B cell (primary cell): ENCODE data around the gene S100A14. TPM values are rescaled to one million over a fixed set of nuclear protein-coding genes. Genes with fewer than 3 reads are reported as not detected.

Experiments
- ATAC-seq: fragments of 200-7000 bp; cut with Tn5 transposase; one replicate; pipeline ENCODE4 v1.10.0; 2021; ENCODE audit warnings: low read depth, mild to moderate bottlenecking, moderate number of reproducible peaks, moderate library complexity
- CTCF ChIA-PET: fragments of 350-600 bp; sonication (Branson Sonifier 250); formaldehyde crosslinking; loops from one replicate; lab custom pipeline; 2021; ENCODE audit warnings: antibody characterized with exemption, inconsistent platforms; lab: Charles Lee
- POLR2A ChIA-PET: fragments of 350-600 bp; sonication (Branson Sonifier 250); formaldehyde crosslinking; loops from one replicate; lab custom pipeline; 2021; ENCODE audit warnings: antibody characterized with exemption; lab: Charles Lee
- DNase-seq: peaks from one replicate; pipeline ENCODE4 v3.0.0; 2013
- H2AFZ ChIP-seq: 2 replicates; pipeline ENCODE4 v1.6.1; 2012; ENCODE audit warnings: mild to moderate bottlenecking, low read depth, low read length; ENCODE audit not compliant: insufficient read depth, poor library complexity, severe bottlenecking
- H3K27ac ChIP-seq, 2 donors: 1 replicate in 1 of 2; 2 replicates in 1 of 2; pipeline ENCODE4 v1.5.1; 2012 to 2013; ENCODE audit warnings: low read length in 2 of 2, mild to moderate bottlenecking in 2 of 2, moderate library complexity in 1 of 2
- H3K27me3 ChIP-seq, 4 experiments: fragments of 200-600 bp in 1 of 4; sonication (generic) in 1 of 4; replicated peaks in 1 of 4; 1 replicate in 2 of 4; 2 replicates in 2 of 4; pipeline versions ENCODE4 v1.6.1 to v1.7.0; 2013 to 2016; ENCODE audit warnings: low read length in 3 of 4, mild to moderate bottlenecking in 2 of 4, mixed read lengths in 1 of 4, moderate library complexity in 1 of 4; ENCODE audit not compliant: insufficient read depth in 4 of 4, control insufficient read depth in 3 of 4; ENCODE audit errors: control extremely low read depth in 1 of 4
- H3K36me3 ChIP-seq, 2 experiments: replicated peaks in 1 of 2; 1 replicate in 1 of 2; 2 replicates in 1 of 2; pipeline versions ENCODE4 v1.6.1 to v1.7.1; 2013; ENCODE audit warnings: low read length in 1 of 2; ENCODE audit not compliant: insufficient read depth in 2 of 2, control insufficient read depth in 1 of 2; ENCODE audit errors: control extremely low read depth in 1 of 2, extremely low read depth in 1 of 2
- H3K4me1 ChIP-seq, 2 donors: fragments of 200-600 bp in 1 of 2; sonication (generic) in 1 of 2; 1 replicate in 1 of 2; 2 replicates in 1 of 2; pipeline versions ENCODE4 v1.5.1 to v1.6.1; 2013 to 2017; ENCODE audit warnings: low read length in 2 of 2; ENCODE audit not compliant: control insufficient read depth in 2 of 2, insufficient read depth in 2 of 2
- H3K4me2 ChIP-seq: replicated peaks from 2 replicates; pipeline ENCODE3; 2012; ENCODE audit warnings: mild to moderate bottlenecking, low read depth, low read length; ENCODE audit not compliant: poor library complexity, severe bottlenecking
- H3K4me3 ChIP-seq, 5 experiments: fragments of 200-600 bp in 1 of 5; sonication (generic) in 1 of 5; 1 replicate in 3 of 5; 2 replicates in 2 of 5; pipeline versions ENCODE4 v1.5.1 to v1.7.0; 2011 to 2016; ENCODE audit warnings: low read length in 4 of 5, mild to moderate bottlenecking in 4 of 5, low read depth in 2 of 5, control low read depth in 1 of 5, moderate library complexity in 1 of 5; ENCODE audit not compliant: insufficient read depth in 1 of 5; ENCODE audit errors: control extremely low read depth in 1 of 5, extremely low read depth in 1 of 5
- H3K79me2 ChIP-seq: fragments of 200-600 bp; sonication (generic); one replicate; pipeline ENCODE4 v1.6.0; 2016; ENCODE audit warnings: low read length; ENCODE audit not compliant: control insufficient read depth, insufficient read depth
- H3K9ac ChIP-seq: fragments of 200-600 bp; sonication (generic); 2 replicates; pipeline ENCODE4 v1.6.1; 2017; ENCODE audit warnings: mild to moderate bottlenecking, low read length, moderate library complexity
- H3K9me3 ChIP-seq, 3 donors: one replicate each; pipeline versions ENCODE4 v1.6.1 to v1.7.1; 2013; ENCODE audit warnings: low read length in 2 of 3; ENCODE audit not compliant: control insufficient read depth in 2 of 3, insufficient read depth in 1 of 3; ENCODE audit errors: control extremely low read depth in 1 of 3
- H4K20me1 ChIP-seq: 2 replicates; pipeline ENCODE4 v1.6.0; 2012; ENCODE audit warnings: mild to moderate bottlenecking, low read length; ENCODE audit not compliant: insufficient read depth, control insufficient read depth, poor library complexity, severe bottlenecking
- H3K27ac Mint-ChIP-seq: one replicate; pipeline ENCODE4 v1.8.0; 2021; ENCODE audit warnings: mixed read lengths
- H3K27me3 Mint-ChIP-seq: one replicate; pipeline ENCODE4 v1.8.0; 2021; ENCODE audit warnings: mixed read lengths
- H3K4me1 Mint-ChIP-seq: one replicate; pipeline ENCODE4 v1.8.0; 2021; ENCODE audit warnings: mixed read lengths
- H3K4me3 Mint-ChIP-seq: one replicate; pipeline ENCODE4 v1.8.0; 2021; ENCODE audit warnings: mixed read lengths
- H3K9me3 Mint-ChIP-seq: one replicate; pipeline ENCODE4 v1.8.0; 2022; ENCODE audit warnings: mixed read lengths; ENCODE audit not compliant: insufficient read depth
- CTCF ChIP-seq: fragments of 200-600 bp; IDR thresholded peaks from one replicate; pipeline ENCODE4 v1.8.0; 2022; ENCODE audit warnings: antibody characterized with exemption, mild to moderate bottlenecking
- EZH2 ChIP-seq: IDR thresholded peaks from 2 replicates; pipeline ENCODE4 v1.6.1; 2012; ENCODE audit warnings: borderline replicate concordance, low read depth, mild to moderate bottlenecking, moderate library complexity, low read length; ENCODE audit not compliant: insufficient read depth, poor library complexity, severe bottlenecking
- WGBS: methylation state at CpG from one replicate; pipeline ENCODE4 v1.1.5; 2013; ENCODE audit warnings: missing lambda C conversion rate; ENCODE audit not compliant: insufficient coverage; 5-methylcytosine and 5-hydroxymethylcytosine counted together
- intact Hi-C: fragments of 100-400 bp; cut with micrococcal nuclease; formaldehyde crosslinking; loops from one replicate; pipeline ENCODE4 v1.10.0; 2022
- polyA plus RNA-seq: library from polyadenylated mRNA; depleted of rRNA; stranded (reverse); fragments of >200 nt; gene quantifications from 2 replicates; pipeline ENCODE4 v1.2.3, GENCODE V29; 2012
- total RNA-seq, 2 donors: library from RNA; stranded (reverse); fragments of 120-200 nt in 1 of 2; gene quantifications; 1 replicate in 1 of 2; 2 replicates in 1 of 2; pipeline versions ENCODE4 v1.2.3 to v1.2.4, GENCODE V29; 2013 to 2022

The S100A14 gene
- total and polyA plus RNA-seq, 2 donors (not counting 1 experiment from before 2014, with no cell fraction given): not detected

DNA sequence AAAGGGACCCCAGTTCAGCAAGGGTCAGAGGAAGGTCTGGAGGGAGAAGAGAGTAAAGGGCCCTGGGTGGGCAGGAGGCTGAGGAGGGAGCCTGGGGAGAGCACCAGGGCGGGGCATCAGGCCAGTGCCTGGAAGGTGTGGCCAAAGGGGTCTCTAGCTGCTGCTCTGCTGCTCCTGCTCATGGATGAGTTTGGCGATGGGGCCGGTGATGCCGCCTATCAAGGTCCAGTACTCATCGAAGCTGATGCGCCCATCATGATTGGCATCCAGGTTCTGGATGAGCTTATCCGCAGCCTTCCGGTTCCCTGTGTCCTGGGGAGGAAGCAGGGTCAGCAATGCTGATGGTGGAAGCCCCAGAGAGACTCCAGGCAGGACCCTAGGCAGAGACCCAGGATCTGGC lies 8.7 kb downstream of the S100A14 start:
- no peaks in the 10 kb centered on the region for H3K27me3 Mint-ChIP-seq
- no peak overlapping the region for H3K4me3 ChIP-seq
- CTCF ChIA-PET: interaction anchor here (1.4 kb wide), 1 partner anchor 164 kb away, joined by 4 read pairs; no protein-coding TSS in a partner anchor

DNA sequence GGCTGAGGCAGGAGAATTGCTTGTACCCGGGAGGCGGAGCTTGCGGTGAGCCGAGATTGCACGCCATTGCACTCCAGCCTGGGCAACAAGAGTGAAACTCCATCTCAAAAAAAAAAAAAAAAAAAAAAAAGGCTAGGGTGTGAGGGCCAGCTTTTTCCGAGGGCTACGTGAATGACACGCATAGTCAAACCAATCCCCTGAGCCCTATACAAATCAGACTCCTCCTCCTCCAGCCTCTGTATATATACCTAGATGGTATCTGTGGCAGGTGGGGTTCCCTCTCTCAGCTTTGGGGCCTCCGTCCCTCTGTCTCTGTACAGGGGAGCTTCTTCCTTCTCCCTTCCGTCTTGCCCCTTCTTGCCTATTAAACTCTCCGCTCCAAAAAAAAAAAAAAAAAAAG lies 9.9 kb downstream of the S100A14 start:
- CTCF ChIA-PET: interaction anchor here (1.4 kb wide), 1 partner anchor 165 kb away, joined by 4 read pairs; no protein-coding TSS in a partner anchor

More for the DNA sequence above, 8.7 kb downstream of the S100A14 start:
- no peaks in the 10 kb centered on the region for H3K9me3 ChIP-seq
- H3K79me2 ChIP-seq: no peaks in the 10 kb centered on the region
- no peak overlapping the region for H3K27ac Mint-ChIP-seq
- H3K9ac ChIP-seq: no peak overlapping the region
- H3K27me3 ChIP-seq: no peaks in the 10 kb centered on the region
- peaks cover 0 to 4% of the 10 kb centered on the region in 2 donors for H3K4me1 ChIP-seq
- no peak for DNase-seq
- WGBS: over 99% methylated on average over 7 of the region's 8 CpGs
- no peak overlapping the region for H3K4me2 ChIP-seq
- H3K4me3 Mint-ChIP-seq: no peak overlapping the region
- no peak overlapping the region for H2AFZ ChIP-seq
- no peaks in the 10 kb centered on the region for H3K36me3 ChIP-seq
- H3K4me1 Mint-ChIP-seq: peaks cover 4% of the 10 kb centered on the region
- ATAC-seq: no peak
- H3K9me3 Mint-ChIP-seq: no peaks in the 10 kb centered on the region
- POLR2A ChIA-PET: interaction anchor here (1.0 kb wide), 1 partner anchor 120 kb away, joined by 3 read pairs; the partner anchor contains the start of gene INTS3
- no peak overlapping the region for H3K27ac ChIP-seq
- no peaks in the 10 kb centered on the region for H4K20me1 ChIP-seq
- TF ChIP-seq CTCF (no peak), EZH2 (no peak)
- intact Hi-C loops: no loop called here

More for the DNA sequence above, 9.9 kb downstream of the S100A14 start:
- H3K4me1 ChIP-seq: peaks cover 0 to 4% of the 10 kb centered on the region in 2 donors
- POLR2A ChIA-PET: interaction anchor here (0.7 kb wide), 1 partner anchor 665 kb away, joined by 3 read pairs; no protein-coding TSS in a partner anchor
- no peak overlapping the region for H3K27ac ChIP-seq
- Mint-ChIP-seq H3K27ac (no peak overlapping the region), H3K4me1 (peaks cover 7% of the 10 kb centered on the region), H3K4me3 (no peak overlapping the region), H3K9me3 (no peaks in the 10 kb centered on the region), H3K27me3 (no peaks in the 10 kb centered on the region)
- H3K9ac ChIP-seq: no peak overlapping the region
- no peak overlapping the region for H3K4me2 ChIP-seq
- TF ChIP-seq CTCF: no peak
- no peak for TF ChIP-seq EZH2
- no CpG with 5 or more reads among the region's 11 CpGs for WGBS
- H3K36me3 ChIP-seq: no peaks in the 10 kb centered on the region
- no peak overlapping the region for H2AFZ ChIP-seq
- no peak overlapping the region for H3K4me3 ChIP-seq
- no peaks in the 10 kb centered on the region for H3K27me3 ChIP-seq
- intact Hi-C loops: no loop called here
- DNase-seq (no peak), ATAC-seq (no peak)
- no peaks in the 10 kb centered on the region for H3K79me2 ChIP-seq
- H4K20me1 ChIP-seq: no peaks in the 10 kb centered on the region
- no peaks in the 10 kb centered on the region for H3K9me3 ChIP-seq
